SK-N-SH treated with all-trans-retinoic acid at 6 μM for 48 hours (cell line): ENCODE measurements around the gene EIF2A.

Experiments
- ATAC-seq: fragments of 200-7000 bp; cut with Tn5 transposase; 3 replicates; pipeline ENCODE4 v1.9.1; 2020; ENCODE audit warnings: mild to moderate bottlenecking, moderate library complexity
- ARNTL ChIP-seq: fragments of 450-650 bp; formaldehyde crosslinking; IDR thresholded peaks from 2 replicates; pipeline ENCODE4 v1.5.0; 2020; ENCODE audit warnings: low read depth, mild to moderate bottlenecking, moderate library complexity, borderline replicate concordance
- BACH2 ChIP-seq: fragments of 250-450 bp; sonication (Bioruptor Pico); IDR thresholded peaks from 2 replicates; pipeline ENCODE4 v1.9.0; 2021; ENCODE audit warnings: mild to moderate bottlenecking, borderline replicate concordance
- CSDC2 ChIP-seq: fragments of 250-450 bp; sonication (Bioruptor Pico); IDR thresholded peaks from 2 replicates; pipeline ENCODE4 v1.5.0; 2020; ENCODE audit warnings: mild to moderate bottlenecking, moderate library complexity
- ESRRG ChIP-seq: fragments of 250-450 bp; sonication (Bioruptor Pico); IDR thresholded peaks from 2 replicates; pipeline ENCODE4 v1.6.1; 2021; ENCODE audit warnings: mild to moderate bottlenecking
- GLIS3 ChIP-seq: fragments of 250-450 bp; sonication (Bioruptor Pico); IDR thresholded peaks from 2 replicates; pipeline ENCODE4 v1.5.0; 2020; ENCODE audit warnings: mild to moderate bottlenecking, moderate library complexity
- ISL1 ChIP-seq: fragments of 250-450 bp; sonication (Bioruptor Pico); IDR thresholded peaks from 2 replicates; pipeline ENCODE4 v2.1.2; 2022; ENCODE audit warnings: mild to moderate bottlenecking, moderate library complexity
- OSR1 ChIP-seq: fragments of 250-450 bp; sonication (Bioruptor Pico); IDR thresholded peaks from 2 replicates; pipeline ENCODE4 v1.8.0; 2022; ENCODE audit warnings: moderate library complexity, mild to moderate bottlenecking, inconsistent platforms
- PPARA ChIP-seq: fragments of 250-450 bp; sonication (Bioruptor Pico); IDR thresholded peaks from 2 replicates; pipeline ENCODE4 v1.5.0; 2020; ENCODE audit warnings: mild to moderate bottlenecking, borderline replicate concordance
- RARB ChIP-seq: fragments of 250-450 bp; sonication (Bioruptor Pico); IDR thresholded peaks from 2 replicates; pipeline ENCODE4 v1.8.0; 2021; ENCODE audit warnings: mild to moderate bottlenecking, moderate library complexity
- TCF4 ChIP-seq: fragments of 250-450 bp; sonication (Bioruptor Pico); IDR thresholded peaks from 2 replicates; pipeline ENCODE4 v1.8.0; 2021; ENCODE audit warnings: mild to moderate bottlenecking, moderate library complexity, borderline replicate concordance
- TOX ChIP-seq: fragments of 250-450 bp; sonication (Bioruptor Pico); IDR thresholded peaks from 2 replicates; pipeline ENCODE4 v1.8.0; 2021; ENCODE audit warnings: mild to moderate bottlenecking, moderate library complexity, borderline replicate concordance
- ZC3H10 ChIP-seq: fragments of 250-450 bp; sonication (Bioruptor Pico); IDR thresholded peaks from 2 replicates; pipeline ENCODE4 v1.5.1; 2021; ENCODE audit warnings: mild to moderate bottlenecking, moderate library complexity
- ZFP3 ChIP-seq: fragments of 250-450 bp; sonication (Bioruptor Pico); IDR thresholded peaks from 2 replicates; pipeline ENCODE4 v1.5.0; 2020; ENCODE audit warnings: mild to moderate bottlenecking, moderate library complexity
- ZFP30 ChIP-seq: fragments of 450-650 bp; formaldehyde crosslinking; IDR thresholded peaks from 2 replicates; pipeline ENCODE4 v1.5.0; 2022; ENCODE audit warnings: mild to moderate bottlenecking, moderate library complexity
- ZNF565 ChIP-seq: fragments of 450-650 bp; formaldehyde crosslinking; conservative IDR thresholded peaks from 2 replicates; pipeline ENCODE4 v1.5.0; 2020; ENCODE audit warnings: low read depth, mild to moderate bottlenecking, moderate library complexity
- ZNF70 ChIP-seq: fragments of 450-650 bp; formaldehyde crosslinking; IDR thresholded peaks from 2 replicates; pipeline ENCODE4 v1.5.0; 2020; ENCODE audit warnings: mild to moderate bottlenecking, moderate library complexity
- TF ChIP-seq, protein P1 (sequence below): fragments of 250-450 bp; sonication (Bioruptor Pico); IDR thresholded peaks from 2 replicates; pipeline ENCODE4 v1.5.1; 2021; ENCODE audit warnings: mild to moderate bottlenecking, moderate library complexity
- TF ChIP-seq, protein P2 (sequence below): fragments of 250-450 bp; sonication (Bioruptor Pico); IDR thresholded peaks from 2 replicates; pipeline ENCODE4 v1.5.0; 2020; ENCODE audit warnings: mild to moderate bottlenecking, moderate library complexity
- TF ChIP-seq, protein P3 (sequence below): fragments of 250-450 bp; sonication (Bioruptor Pico); IDR thresholded peaks from 2 replicates; pipeline ENCODE4 v1.8.0; 2020; ENCODE audit warnings: mild to moderate bottlenecking, moderate library complexity, borderline replicate concordance
- TF ChIP-seq, protein P4 (sequence below): fragments of 250-450 bp; sonication (Bioruptor Pico); IDR thresholded peaks from 2 replicates; pipeline ENCODE4 v1.8.0; 2021; ENCODE audit warnings: low read depth, mild to moderate bottlenecking, moderate library complexity, borderline replicate concordance
- TF ChIP-seq, protein P5 (sequence below): fragments of 250-450 bp; sonication (Bioruptor Pico); IDR thresholded peaks from 2 replicates; pipeline ENCODE4 v1.5.1; 2020; ENCODE audit warnings: low read depth, mild to moderate bottlenecking, moderate library complexity

Gene EIF2A

DNA sequence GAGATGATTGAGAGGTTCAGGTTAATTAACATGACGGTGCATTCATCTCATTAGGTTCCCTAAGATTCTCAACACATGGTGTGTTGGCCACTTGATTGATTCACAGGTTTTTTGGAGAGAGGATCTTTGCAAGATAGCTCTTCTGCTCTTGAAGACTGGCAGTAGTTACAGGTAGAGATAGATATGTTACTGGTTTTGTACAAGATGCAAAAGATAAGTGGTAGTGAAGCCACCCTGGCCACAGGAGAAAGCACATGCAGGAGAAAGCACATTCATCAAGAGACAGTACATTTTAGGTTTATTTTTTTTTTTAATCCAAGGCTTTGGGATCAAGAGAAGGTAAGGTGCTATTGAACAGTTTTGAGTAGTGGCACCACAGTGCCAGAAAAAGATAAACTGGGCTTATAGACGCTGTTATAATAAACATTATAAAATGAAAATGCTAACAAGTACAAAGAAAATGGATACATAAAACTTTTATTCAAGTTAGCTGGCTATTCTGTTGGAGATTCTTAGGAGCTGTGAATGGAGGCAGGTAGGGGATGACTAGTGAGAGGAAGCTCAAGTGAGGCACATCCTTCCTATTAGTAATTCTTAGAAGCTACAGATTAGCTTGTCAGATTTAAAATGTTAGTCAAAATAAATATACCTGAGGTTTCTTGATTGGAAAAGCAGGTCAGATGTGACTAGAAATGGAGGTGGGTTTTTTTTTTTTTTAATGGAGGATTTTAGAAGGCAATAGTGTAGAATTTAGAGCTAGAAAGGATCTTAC lies 67.3 kb downstream of the EIF2A start:
- TF ChIP-seq, protein P1, sequence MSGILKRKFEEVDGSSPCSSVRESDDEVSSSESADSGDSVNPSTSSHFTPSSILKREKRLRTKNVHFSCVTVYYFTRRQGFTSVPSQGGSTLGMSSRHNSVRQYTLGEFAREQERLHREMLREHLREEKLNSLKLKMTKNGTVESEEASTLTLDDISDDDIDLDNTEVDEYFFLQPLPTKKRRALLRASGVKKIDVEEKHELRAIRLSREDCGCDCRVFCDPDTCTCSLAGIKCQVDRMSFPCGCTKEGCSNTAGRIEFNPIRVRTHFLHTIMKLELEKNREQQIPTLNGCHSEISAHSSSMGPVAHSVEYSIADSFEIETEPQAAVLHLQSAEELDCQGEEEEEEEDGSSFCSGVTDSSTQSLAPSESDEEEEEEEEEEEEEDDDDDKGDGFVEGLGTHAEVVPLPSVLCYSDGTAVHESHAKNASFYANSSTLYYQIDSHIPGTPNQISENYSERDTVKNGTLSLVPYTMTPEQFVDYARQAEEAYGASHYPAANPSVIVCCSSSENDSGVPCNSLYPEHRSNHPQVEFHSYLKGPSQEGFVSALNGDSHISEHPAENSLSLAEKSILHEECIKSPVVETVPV: no peak
- TF ChIP-seq, protein P2, sequence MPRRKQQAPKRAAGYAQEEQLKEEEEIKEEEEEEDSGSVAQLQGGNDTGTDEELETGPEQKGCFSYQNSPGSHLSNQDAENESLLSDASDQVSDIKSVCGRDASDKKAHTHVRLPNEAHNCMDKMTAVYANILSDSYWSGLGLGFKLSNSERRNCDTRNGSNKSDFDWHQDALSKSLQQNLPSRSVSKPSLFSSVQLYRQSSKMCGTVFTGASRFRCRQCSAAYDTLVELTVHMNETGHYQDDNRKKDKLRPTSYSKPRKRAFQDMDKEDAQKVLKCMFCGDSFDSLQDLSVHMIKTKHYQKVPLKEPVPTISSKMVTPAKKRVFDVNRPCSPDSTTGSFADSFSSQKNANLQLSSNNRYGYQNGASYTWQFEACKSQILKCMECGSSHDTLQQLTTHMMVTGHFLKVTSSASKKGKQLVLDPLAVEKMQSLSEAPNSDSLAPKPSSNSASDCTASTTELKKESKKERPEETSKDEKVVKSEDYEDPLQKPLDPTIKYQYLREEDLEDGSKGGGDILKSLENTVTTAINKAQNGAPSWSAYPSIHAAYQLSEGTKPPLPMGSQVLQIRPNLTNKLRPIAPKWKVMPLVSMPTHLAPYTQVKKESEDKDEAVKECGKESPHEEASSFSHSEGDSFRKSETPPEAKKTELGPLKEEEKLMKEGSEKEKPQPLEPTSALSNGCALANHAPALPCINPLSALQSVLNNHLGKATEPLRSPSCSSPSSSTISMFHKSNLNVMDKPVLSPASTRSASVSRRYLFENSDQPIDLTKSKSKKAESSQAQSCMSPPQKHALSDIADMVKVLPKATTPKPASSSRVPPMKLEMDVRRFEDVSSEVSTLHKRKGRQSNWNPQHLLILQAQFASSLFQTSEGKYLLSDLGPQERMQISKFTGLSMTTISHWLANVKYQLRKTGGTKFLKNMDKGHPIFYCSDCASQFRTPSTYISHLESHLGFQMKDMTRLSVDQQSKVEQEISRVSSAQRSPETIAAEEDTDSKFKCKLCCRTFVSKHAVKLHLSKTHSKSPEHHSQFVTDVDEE (CRISPR knock-in tag): no peak
- no peak for ATAC-seq

DNA sequence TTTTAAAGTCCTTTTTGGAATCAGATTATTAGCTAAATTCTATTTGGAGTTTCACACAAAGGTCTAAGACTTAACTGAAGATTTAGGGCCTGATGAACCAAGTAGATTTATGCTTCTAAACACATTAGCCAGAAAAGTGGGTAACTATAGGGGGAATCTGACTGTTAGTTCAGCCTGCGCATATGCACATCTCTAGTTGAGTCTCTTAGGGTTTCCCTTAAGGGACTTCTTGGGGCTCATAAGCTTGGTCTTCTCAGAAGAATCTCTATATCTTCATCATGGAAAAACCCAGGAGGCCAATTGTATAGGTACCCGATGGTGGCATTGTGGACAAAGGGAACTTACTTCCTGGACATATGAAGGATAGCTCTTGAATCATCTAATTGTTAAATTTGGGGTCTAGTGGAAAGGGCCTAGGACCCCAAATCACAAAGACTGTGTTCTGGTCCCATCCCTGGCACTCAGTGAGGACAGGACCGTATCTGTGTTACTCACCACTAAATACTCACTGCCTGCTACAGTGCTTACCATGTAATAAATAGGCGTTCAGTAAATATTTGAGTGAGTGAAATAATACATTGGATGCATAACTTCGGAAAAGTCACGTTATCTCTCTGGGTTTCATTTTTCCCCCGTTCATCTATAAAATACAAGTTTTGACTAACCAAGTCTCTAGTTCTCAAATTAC lies 73.6 kb downstream of the EIF2A start:
- no peak for ATAC-seq
- TF ChIP-seq PPARA (CRISPR knock-in tag) (no peak), ISL1 (CRISPR knock-in tag) (no peak), ARNTL (CRISPR knock-in tag) (no peak), TCF4 (no peak), BACH2 (CRISPR knock-in tag) (no peak), RARB (no peak), OSR1 (CRISPR knock-in tag) (no peak), GLIS3 (no peak), ZFP30 (CRISPR knock-in tag) (no peak), TOX (CRISPR knock-in tag) (no peak), ESRRG (no peak), CSDC2 (CRISPR knock-in tag) (no peak), ZC3H10 (no peak), ZNF70 (CRISPR knock-in tag) (no peak)
- TF ChIP-seq, protein P3, sequence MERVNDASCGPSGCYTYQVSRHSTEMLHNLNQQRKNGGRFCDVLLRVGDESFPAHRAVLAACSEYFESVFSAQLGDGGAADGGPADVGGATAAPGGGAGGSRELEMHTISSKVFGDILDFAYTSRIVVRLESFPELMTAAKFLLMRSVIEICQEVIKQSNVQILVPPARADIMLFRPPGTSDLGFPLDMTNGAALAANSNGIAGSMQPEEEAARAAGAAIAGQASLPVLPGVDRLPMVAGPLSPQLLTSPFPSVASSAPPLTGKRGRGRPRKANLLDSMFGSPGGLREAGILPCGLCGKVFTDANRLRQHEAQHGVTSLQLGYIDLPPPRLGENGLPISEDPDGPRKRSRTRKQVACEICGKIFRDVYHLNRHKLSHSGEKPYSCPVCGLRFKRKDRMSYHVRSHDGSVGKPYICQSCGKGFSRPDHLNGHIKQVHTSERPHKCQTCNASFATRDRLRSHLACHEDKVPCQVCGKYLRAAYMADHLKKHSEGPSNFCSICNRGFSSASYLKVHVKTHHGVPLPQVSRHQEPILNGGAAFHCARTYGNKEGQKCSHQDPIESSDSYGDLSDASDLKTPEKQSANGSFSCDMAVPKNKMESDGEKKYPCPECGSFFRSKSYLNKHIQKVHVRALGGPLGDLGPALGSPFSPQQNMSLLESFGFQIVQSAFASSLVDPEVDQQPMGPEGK (CRISPR knock-in tag): no peak
- TF ChIP-seq, protein P4, sequence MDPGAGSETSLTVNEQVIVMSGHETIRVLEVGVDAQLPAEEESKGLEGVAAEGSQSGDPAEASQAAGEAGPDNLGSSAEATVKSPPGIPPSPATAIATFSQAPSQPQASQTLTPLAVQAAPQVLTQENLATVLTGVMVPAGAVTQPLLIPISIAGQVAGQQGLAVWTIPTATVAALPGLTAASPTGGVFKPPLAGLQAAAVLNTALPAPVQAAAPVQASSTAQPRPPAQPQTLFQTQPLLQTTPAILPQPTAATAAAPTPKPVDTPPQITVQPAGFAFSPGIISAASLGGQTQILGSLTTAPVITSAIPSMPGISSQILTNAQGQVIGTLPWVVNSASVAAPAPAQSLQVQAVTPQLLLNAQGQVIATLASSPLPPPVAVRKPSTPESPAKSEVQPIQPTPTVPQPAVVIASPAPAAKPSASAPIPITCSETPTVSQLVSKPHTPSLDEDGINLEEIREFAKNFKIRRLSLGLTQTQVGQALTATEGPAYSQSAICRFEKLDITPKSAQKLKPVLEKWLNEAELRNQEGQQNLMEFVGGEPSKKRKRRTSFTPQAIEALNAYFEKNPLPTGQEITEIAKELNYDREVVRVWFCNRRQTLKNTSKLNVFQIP (CRISPR knock-in tag): no peak
- TF ChIP-seq, protein P5, sequence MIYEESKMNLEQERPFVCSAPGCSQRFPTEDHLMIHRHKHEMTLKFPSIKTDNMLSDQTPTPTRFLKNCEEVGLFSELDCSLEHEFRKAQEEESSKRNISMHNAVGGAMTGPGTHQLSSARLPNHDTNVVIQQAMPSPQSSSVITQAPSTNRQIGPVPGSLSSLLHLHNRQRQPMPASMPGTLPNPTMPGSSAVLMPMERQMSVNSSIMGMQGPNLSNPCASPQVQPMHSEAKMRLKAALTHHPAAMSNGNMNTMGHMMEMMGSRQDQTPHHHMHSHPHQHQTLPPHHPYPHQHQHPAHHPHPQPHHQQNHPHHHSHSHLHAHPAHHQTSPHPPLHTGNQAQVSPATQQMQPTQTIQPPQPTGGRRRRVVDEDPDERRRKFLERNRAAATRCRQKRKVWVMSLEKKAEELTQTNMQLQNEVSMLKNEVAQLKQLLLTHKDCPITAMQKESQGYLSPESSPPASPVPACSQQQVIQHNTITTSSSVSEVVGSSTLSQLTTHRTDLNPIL: no peak

DNA sequence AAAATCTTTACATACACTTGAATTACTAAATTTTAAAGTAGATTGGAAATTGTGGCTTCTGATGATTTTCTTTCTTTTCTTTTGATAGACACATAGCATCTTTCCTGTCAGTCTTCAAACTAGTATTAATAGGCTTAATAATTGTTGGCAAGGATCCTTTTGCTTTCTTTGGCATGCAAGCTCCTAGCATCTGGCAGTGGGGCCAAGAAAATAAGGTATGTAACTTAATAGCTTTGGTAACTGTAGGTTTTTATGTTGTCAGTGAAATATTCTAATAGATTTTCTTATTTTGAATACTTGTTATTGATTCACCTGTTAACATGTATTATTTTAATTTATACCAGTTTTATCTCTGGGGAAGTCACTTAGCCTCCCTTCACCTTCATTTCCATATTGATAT lies 76.4 kb downstream of the EIF2A start:
- ATAC-seq: peak; percentile 40; the same call in 2 of the 3 replicates
- peak; percentile 57 for TF ChIP-seq ISL1 (CRISPR knock-in tag)

DNA sequence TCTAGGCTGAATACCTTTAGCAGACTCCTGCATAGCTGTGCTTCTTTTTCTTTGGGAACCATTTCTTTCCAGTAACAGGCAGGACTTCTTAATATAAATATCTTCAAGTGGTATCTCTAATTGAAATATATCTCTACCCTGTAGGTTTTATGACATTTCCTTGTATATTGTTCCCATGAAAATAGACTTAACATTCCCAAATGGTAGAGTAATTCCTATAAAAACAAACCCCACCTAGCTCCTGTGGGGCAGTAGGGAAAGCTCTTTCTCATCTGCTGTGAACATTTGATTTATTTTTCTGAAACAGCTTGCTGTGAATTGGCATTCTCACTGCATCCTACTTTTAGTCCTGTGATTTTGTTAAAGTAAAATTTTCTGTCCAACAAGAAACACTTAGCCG lies 77.4 kb downstream of the EIF2A start:
- ATAC-seq: no peak
- TF ChIP-seq ISL1 (CRISPR knock-in tag): no peak
- TF ChIP-seq CSDC2 (CRISPR knock-in tag): no peak
- TF ChIP-seq ZNF565 (CRISPR knock-in tag): no peak
- TF ChIP-seq, protein P1: no peak
- no peak for TF ChIP-seq BACH2 (CRISPR knock-in tag)
- TF ChIP-seq ZFP3 (CRISPR knock-in tag): no peak
- TF ChIP-seq, protein P2 (CRISPR knock-in tag): no peak
- TF ChIP-seq OSR1 (CRISPR knock-in tag): no peak
- TF ChIP-seq, all 23 proteins: peak for 0
